Stimulated activated naive CD4-positive, alpha-beta T cell (primary cell): ENCODE data around the gene SHROOM3.

ENCODE experiments used
- DNase-seq, 6 experiments: peaks; one replicate each; lab custom pipeline; 2025; lab: John Stamatoyannopoulos, UW

SHROOM3 gene

GRCh38 chr4:76821641-76822040 is 386.6 kb downstream of the SHROOM3 start:
- no peak for DNase-seq

GRCh38 chr4:76822303-76822702 is 387.3 kb downstream of the SHROOM3 start:
- DNase-seq, result no peak

- no peak for DNase-seq
These were observed 388.5 kb downstream of the SHROOM3 start for GRCh38 chr4:76823495-76823894.

- no peak for DNase-seq
These were observed 395.6 kb downstream of the SHROOM3 start for GRCh38 chr4:76830612-76830963.

- no peak for DNase-seq
These were observed 396.1 kb downstream of the SHROOM3 start for GRCh38 chr4:76830964-76831703.

- DNase-seq, result no peak
These were observed 396.8 kb downstream of the SHROOM3 start for GRCh38 chr4:76831711-76832373.
